Measurements from ENCODE around the gene CEP43. TPM values are rescaled to one million over a fixed set of nuclear protein-coding genes. Genes with fewer than 3 reads are reported as not detected.

CEP43 gene
- total RNA-seq, 2 experiments from 2014 or later: 20.2 to 21.3 TPM

DNA sequence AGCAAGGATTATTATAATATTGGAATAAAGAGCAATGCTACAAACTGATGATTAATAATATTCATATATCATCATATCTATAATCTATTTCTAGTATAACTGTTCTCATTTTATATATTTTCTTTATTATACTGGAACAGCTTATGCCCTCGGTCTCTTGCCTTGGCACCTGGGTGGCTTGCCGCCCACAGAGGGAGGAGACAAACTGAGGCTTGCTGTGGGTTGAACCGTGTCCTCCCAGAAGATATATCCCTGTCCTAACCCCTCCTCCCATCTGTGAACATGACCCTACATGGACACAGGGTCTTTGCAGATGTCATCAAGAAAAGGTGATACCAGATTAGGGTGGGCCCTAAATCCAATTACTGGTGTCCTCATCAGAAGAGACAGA is 47.5 kb upstream of the CEP43 start:
- Mint-ChIP-seq H3K9me3 (no peaks in the 10 kb centered on the region), H3K4me3 (peak overlapping the region; percentile 42), H3K27ac (peak overlapping the region; percentile 79), H3K4me1 (ENCODE audit: low read depth) (peaks cover 56% of the 10 kb centered on the region), H3K27me3 (no peaks in the 10 kb centered on the region), H3K36me3 (ENCODE audit: low read depth) (peaks cover 50% of the 10 kb centered on the region)
- ATAC-seq: no peak
- intact Hi-C loops (cut with micrococcal nuclease): loop anchor here (2.0 kb wide), 1 partner anchor 165 kb away; no protein-coding TSS in a partner anchor
- ChIA-PET CTCF (interaction anchor here (0.9 to 3.1 kb wide), 7 partner anchors 12 to 178 kb away, joined by 3 to 13 read pairs (median 3); no protein-coding TSS in a partner anchor), POLR2A (interaction anchor here (0.7 kb wide), 1 partner anchor 23 kb away, joined by 3 read pairs; no protein-coding TSS in a partner anchor)
- TF ChIP-seq, protein P1, sequence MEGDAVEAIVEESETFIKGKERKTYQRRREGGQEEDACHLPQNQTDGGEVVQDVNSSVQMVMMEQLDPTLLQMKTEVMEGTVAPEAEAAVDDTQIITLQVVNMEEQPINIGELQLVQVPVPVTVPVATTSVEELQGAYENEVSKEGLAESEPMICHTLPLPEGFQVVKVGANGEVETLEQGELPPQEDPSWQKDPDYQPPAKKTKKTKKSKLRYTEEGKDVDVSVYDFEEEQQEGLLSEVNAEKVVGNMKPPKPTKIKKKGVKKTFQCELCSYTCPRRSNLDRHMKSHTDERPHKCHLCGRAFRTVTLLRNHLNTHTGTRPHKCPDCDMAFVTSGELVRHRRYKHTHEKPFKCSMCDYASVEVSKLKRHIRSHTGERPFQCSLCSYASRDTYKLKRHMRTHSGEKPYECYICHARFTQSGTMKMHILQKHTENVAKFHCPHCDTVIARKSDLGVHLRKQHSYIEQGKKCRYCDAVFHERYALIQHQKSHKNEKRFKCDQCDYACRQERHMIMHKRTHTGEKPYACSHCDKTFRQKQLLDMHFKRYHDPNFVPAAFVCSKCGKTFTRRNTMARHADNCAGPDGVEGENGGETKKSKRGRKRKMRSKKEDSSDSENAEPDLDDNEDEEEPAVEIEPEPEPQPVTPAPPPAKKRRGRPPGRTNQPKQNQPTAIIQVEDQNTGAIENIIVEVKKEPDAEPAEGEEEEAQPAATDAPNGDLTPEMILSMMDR (IDR thresholded peaks at IDR 0.05): peak; percentile 26
- no peak for DNase-seq

DNA sequence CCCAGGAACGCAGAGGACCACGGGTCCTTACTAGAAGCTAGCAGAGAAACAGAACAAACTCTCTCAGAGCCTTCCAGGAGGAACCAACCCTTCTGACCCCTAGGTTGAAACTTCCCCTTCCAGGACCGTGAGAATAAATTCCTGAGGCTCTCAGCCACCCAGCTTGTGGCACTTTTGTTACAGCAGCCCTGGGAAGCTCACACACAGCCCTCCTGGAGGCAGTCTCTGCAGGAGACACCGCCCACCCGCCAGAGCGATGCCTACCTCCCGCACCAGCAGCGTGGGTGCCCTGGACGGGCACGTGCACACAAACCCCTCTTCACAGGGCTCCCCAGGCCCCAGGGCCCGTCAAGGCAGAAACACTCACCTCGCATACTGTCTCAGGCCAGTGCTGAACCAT is 47.1 kb upstream of the CEP43 start:
- Mint-ChIP-seq H3K27ac (peak overlapping the region; percentile 67), H3K4me3 (peak overlapping the region; percentile 19), H3K36me3 (ENCODE audit: low read depth) (peaks cover 49% of the 10 kb centered on the region), H3K4me1 (ENCODE audit: low read depth) (peaks cover 56% of the 10 kb centered on the region), H3K9me3 (no peaks in the 10 kb centered on the region), H3K27me3 (no peaks in the 10 kb centered on the region)
- ATAC-seq (no peak), DNase-seq (no peak)
- TF ChIP-seq, protein P1 (IDR thresholded peaks at IDR 0.05): no peak
- CTCF ChIA-PET: interaction anchor here (0.9 to 3.1 kb wide), 7 partner anchors 19 to 190 kb away, joined by 3 to 13 read pairs (median 3); no protein-coding TSS in a partner anchor
- POLR2A ChIA-PET: no interaction called here
- intact Hi-C loops (cut with micrococcal nuclease): no loop called here

DNA sequence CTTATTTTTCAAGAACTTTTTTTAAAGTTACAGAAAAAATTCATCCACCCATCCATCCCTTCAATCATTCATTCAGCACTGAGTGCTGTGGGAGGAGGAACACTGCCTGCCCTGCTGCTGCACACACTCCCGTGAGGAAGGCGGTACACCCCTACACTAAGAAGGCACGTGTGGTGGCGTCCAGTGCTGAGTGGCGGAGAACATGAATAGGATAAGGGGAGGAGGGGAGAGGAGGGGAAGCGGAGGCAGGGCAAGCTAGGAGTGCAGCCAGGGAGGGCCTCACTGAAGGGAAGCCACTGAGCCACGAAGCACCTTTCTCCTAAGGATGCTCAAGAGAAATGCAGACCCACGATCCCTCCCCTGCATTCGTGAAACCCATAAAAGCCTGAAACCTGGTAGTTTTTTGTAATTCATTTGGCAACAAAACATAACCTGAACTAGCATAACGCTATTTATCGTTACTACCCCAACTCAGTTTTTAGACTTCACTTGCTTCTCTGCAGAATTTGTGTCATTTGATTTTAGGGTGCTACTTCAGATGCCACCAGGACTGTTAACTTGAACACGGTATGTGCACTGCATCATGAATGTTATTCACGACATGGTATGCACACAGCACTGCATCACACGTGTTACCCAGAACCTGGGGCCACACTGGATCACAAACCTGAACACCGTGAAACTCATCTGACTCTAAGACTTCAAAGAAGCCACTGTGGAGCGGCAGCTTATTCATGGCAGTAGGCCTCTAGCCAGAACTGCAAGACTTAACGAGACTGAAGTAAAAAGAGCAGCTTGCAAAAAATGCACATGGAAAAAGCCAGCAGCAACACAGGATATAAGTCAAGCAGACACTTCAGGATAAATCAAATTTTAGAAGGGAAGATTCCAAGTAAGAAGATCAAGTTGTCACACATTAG is 46.4 kb upstream of the CEP43 start:
- ChIA-PET CTCF (interaction anchor here (1.0 to 4.5 kb wide), 8 partner anchors 10 to 189 kb away, joined by 3 to 23 read pairs (median 4); no protein-coding TSS in a partner anchor), POLR2A (interaction anchor here (1.2 kb wide), 1 partner anchor 45 kb away, joined by 3 read pairs; no protein-coding TSS in a partner anchor)
- DNase-seq: peak; percentile 20
- H3K36me3 Mint-ChIP-seq (ENCODE audit: low read depth): peaks cover 42% of the 10 kb centered on the region
- peak overlapping the region; percentile 90 for H3K4me3 Mint-ChIP-seq
- H3K27me3 Mint-ChIP-seq: no peaks in the 10 kb centered on the region
- peaks cover 63% of the 10 kb centered on the region for H3K4me1 Mint-ChIP-seq (ENCODE audit: low read depth)
- intact Hi-C loops (cut with micrococcal nuclease): no loop called here
- no peak for ATAC-seq
- TF ChIP-seq, protein P1 (IDR thresholded peaks at IDR 0.05): no peak
- H3K27ac Mint-ChIP-seq: peak overlapping the region; percentile 67
- H3K9me3 Mint-ChIP-seq: no peaks in the 10 kb centered on the region

DNA sequence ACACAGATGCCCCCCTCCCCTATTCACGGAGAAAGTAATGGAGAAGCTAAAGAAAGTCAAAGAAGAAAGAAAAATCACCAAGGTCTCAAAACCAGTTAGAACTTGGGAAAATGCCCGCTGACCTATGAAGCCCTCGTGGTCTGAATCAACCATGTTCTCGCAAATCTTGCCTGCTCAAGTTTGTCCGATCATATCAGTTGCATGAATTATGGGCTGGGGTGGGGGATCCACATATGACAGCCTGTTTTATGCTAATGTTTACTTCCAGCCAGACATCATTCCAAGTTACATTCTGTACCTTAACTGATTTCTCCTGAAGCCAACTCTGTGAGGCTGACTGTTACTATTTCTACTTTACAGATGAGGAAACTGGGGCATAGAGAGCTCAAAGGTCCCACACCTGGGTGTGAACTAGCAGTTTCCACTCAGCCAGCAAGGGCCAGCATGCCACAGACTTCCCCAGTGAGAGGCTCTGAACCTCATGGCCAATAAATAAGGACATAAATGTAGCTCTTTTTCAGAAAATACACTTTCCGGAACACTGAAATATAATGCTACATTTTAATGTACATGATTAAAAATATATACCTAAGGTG is 45.0 kb upstream of the CEP43 start:
- ATAC-seq (no peak), DNase-seq (no peak)
- ChIA-PET CTCF (interaction anchor here (1.0 to 4.5 kb wide), 7 partner anchors 12 to 180 kb away, joined by 3 to 23 read pairs (median 4); partner anchors contain the start of gene CEP43), POLR2A (interaction anchor here (0.7 kb wide), 1 partner anchor 350 kb away, joined by 5 read pairs; no protein-coding TSS in a partner anchor)
- Mint-ChIP-seq H3K4me1 (ENCODE audit: low read depth) (peaks cover 77% of the 10 kb centered on the region), H3K27me3 (no peaks in the 10 kb centered on the region), H3K36me3 (ENCODE audit: low read depth) (peaks cover 41% of the 10 kb centered on the region), H3K9me3 (no peaks in the 10 kb centered on the region), H3K27ac (peak overlapping the region; percentile 56), H3K4me3 (peak overlapping the region; percentile 90)
- intact Hi-C loops (cut with micrococcal nuclease): no loop called here
- TF ChIP-seq, protein P1 (IDR thresholded peaks at IDR 0.05): no peak
